COLO829 (cell line): ENCODE data around the gene COASY.

Experiments
- DNase-seq: peaks from one replicate; pipeline ENCODE4 v3.0.0; 2012; ENCODE audit warnings: low spot score

Gene COASY

GRCh38 chr17:42613699-42614295 is 51.8 kb downstream of the COASY start:
- DNase-seq, result no peak
